ENCODE measurements around the gene TTF1. TPM values are rescaled to one million over a fixed set of nuclear protein-coding genes. Genes with fewer than 3 reads are reported as not detected.

The TTF1 gene
- total and polyA plus RNA-seq, 10 of the 15 experiments (the other 5 are each of a cell fraction or from before 2014, with no cell fraction given) = 11.3 to 25.5 (median 16.0) TPM

GRCh38 chr9:132346177-132346576, 60.5 kb downstream of the TTF1 start:
- H3K4me2 ChIP-seq (ENCODE audit: control insufficient read depth, insufficient read depth) = no peak overlapping the region
- in situ Hi-C loops (cut with MboI) (no loop called here), intact Hi-C loops (cut with micrococcal nuclease; ENCODE audit: unreplicated experiment) (no loop called here)
- H3K9ac ChIP-seq (ENCODE audit: control insufficient read depth, insufficient read depth, low read length) = no peak overlapping the region
- H3K27ac ChIP-seq (ENCODE audit: control insufficient read depth, insufficient read depth) = no peak overlapping the region
- RAD21 ChIA-PET (ENCODE audit: unreplicated experiment) = no interaction called here
- no TSS peak for BruUV-seq (replicated peaks)
- 70% methylated on average over 5 of the region's 5 CpGs for WGBS (ENCODE audit: insufficient coverage, insufficient replicate concordance, low lambda C conversion rate, missing lambda C conversion rate)
- TF ChIP-seq BCL3 (IDR thresholded peaks at IDR 0.05; ENCODE audit: borderline replicate concordance, insufficient read depth, low read depth, low read length, poor library complexity, severe bottlenecking) = no peak
- TF ChIP-seq MEF2A (IDR thresholded peaks at IDR 0.05; ENCODE audit: insufficient read depth, low read depth, low read length) = no peak
- no peak for TF ChIP-seq RFX5 (IDR thresholded peaks at IDR 0.05; ENCODE audit: low read depth, low read length)
- no peak for TF ChIP-seq IRF3 (IDR thresholded peaks at IDR 0.05)
- TF ChIP-seq YBX1 (IDR thresholded peaks at IDR 0.05) = no peak
- TF ChIP-seq RUNX3 (IDR thresholded peaks at IDR 0.05; ENCODE audit: low read length) = no peak
- TF ChIP-seq CTCF (IDR thresholded peaks at IDR 0.05 in 2 of 3, conservative IDR thresholded peaks at IDR 0.05 in 1 of 3; ENCODE audit: control insufficient read depth in 2 of 3, extremely low read depth in 1 of 3, insufficient read depth in 1 of 3, low read depth in 3 of 3, low read length in 3 of 3) = no peak
- TF ChIP-seq POU2F2 (IDR thresholded peaks at IDR 0.05; ENCODE audit: borderline replicate concordance, low read depth, low read length) = no peak
- TF ChIP-seq ELK1 (IDR thresholded peaks at IDR 0.05; ENCODE audit: low read depth, low read length) = no peak
- TF ChIP-seq RAD51 (IDR thresholded peaks at IDR 0.05) = no peak
- TF ChIP-seq ZBED1 (IDR thresholded peaks at IDR 0.05; ENCODE audit: borderline replicate concordance) = no peak
- no peak for TF ChIP-seq MTA3 (IDR thresholded peaks at IDR 0.05; ENCODE audit: borderline replicate concordance, low read length)
- no peak for TF ChIP-seq SUPT20H (IDR thresholded peaks at IDR 0.05; ENCODE audit: borderline replicate concordance, control insufficient read depth, low read depth, low read length)
- TF ChIP-seq MTA2 (IDR thresholded peaks at IDR 0.05; ENCODE audit: low read depth) = no peak
- no peak for TF ChIP-seq IRF4 (IDR thresholded peaks at IDR 0.05; ENCODE audit: low read depth, low read length)
- TF ChIP-seq ASH2L (IDR thresholded peaks at IDR 0.05; ENCODE audit: borderline replicate concordance, low read depth) = no peak
- TF ChIP-seq IKZF1 (conservative IDR thresholded peaks at IDR 0.05) = no peak
- no peak for TF ChIP-seq CHD2 (IDR thresholded peaks at IDR 0.05; ENCODE audit: borderline replicate concordance, low read depth, low read length)
- no peak for TF ChIP-seq CHD4 (IDR thresholded peaks at IDR 0.05)
- no peaks in the 10 kb centered on the region for H3K27me3 ChIP-seq (replicated peaks in 1 of 2; ENCODE audit: control insufficient read depth in 2 of 2, insufficient read depth in 2 of 2, low read length in 1 of 2)
- SMC1A ChIA-PET (ENCODE audit: uncharacterized antibody, unreplicated experiment) = interaction anchor here (1.0 to 2.4 kb wide), 2 partner anchors 8 to 36 kb away, joined by 3 to 6 read pairs; no protein-coding TSS in a partner anchor
- no peaks in the 10 kb centered on the region for H3K9me3 ChIP-seq (replicated peaks; ENCODE audit: control insufficient read depth, insufficient read depth, low read length)
- H3K4me1 ChIP-seq (ENCODE audit: control insufficient read depth, insufficient read depth, low read length) = peaks cover 11% of the 10 kb centered on the region
- ATAC-seq (no peak), DNase-seq (ENCODE audit: low read depth, low spot score) (no peak), FAIRE-seq (no peak)
- POLR2A ChIA-PET = interaction anchor here (1.1 to 2.2 kb wide), 3 partner anchors 9 to 37 kb away, joined by 3 to 9 read pairs (median 8); partner anchors contain the start of gene SETX
- CTCF ChIA-PET = interaction anchor here (0.7 to 2.8 kb wide), 4 partner anchors 32 to 45 kb away, joined by 3 to 9 read pairs (median 4); no protein-coding TSS in a partner anchor
- H4K20me1 ChIP-seq (ENCODE audit: control insufficient read depth, insufficient read depth) = no peaks in the 10 kb centered on the region; the same call in 1 of the 2 replicates
- H3K79me2 ChIP-seq (ENCODE audit: control insufficient read depth, insufficient read depth, low read length) = peaks cover 33% of the 10 kb centered on the region
- H3K36me3 ChIP-seq (ENCODE audit: control insufficient read depth in 2 of 2, insufficient read depth in 2 of 2, low read length in 1 of 2) = peaks cover 17 to 37% of the 10 kb centered on the region in 2 experiments
- H3K4me3 ChIP-seq = no peak overlapping the region
- H2AFZ ChIP-seq (ENCODE audit: control insufficient read depth, low read depth, low read length) = no peak overlapping the region

Data from GM12878 (cell line).